Cortex of kidney (tissue), 1 donor: Measurements from ENCODE around the gene JPH4.
"Not testable (repeated sequence)": the region's sequence is repeated elsewhere in the genome, so short reads cannot be mapped to it uniquely, and the experiment has no call there.

ENCODE experiments used
- DNase-seq: peaks from one replicate; lab custom pipeline; 2025; lab: John Stamatoyannopoulos, UW

The JPH4 gene

DNA sequence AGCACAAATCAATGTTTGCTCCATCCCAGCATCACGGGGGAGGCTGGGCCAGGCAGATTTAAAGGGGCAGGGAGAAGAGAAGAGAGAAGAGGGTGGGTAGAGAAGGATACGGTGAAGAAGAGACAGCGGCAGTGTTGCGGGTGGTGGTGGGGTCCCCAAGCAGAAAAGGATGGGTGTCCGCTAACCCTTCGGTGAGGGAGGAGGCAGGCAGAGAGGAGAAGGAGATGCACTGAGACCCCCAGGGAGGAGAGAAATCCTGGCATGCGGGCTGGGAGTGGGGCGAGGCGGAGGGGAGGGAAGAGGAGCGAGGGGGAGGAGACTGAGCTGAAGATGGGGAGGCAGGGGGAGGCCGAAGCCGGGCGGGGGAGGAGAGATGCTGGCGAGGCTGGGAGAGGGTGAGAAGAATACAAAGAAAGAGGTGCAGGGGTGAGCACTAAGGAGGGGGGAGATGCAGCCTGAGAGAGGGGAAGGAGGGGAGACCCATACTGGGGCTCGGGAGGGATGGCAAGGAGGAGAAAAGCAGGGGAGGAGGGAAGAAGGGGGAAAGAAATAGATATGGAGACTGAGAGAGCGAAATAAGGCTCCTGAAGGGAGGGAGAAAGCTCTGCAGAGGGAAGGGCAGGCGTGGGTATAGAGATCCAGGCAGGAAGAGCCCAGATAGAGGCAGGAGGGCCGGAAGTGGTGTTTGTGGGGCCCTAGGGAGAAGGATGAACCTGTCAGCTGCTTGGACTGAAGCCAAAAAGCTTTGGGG, at the start of gene JPH4:
JPH4 (minus strand) TSS at position 231 of the 751 bp plus-strand sequence. CDS start 1,337 bp downstream, outside the sequence.
- DNase-seq = no peak

DNA sequence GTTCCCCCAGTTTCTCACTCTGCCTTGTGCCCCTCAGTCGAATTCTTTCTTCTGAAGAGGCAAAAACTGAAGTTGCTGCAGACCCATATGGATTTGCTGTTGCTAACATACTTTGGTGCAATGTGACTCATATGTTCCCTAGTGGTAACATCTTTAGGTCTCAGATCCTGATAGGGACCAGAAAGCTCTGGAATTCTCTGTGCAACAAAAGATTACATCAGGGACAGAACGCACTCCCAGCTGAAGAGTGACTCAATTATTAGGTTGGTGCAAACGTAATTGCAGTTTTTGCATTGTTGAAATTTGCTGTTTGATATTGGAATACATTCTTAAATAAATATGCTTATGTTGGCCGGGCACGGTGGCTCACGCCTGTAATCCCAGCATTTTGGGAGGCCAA, 49.4 kb upstream of the JPH4 start:
- DNase-seq = no peak

DNA sequence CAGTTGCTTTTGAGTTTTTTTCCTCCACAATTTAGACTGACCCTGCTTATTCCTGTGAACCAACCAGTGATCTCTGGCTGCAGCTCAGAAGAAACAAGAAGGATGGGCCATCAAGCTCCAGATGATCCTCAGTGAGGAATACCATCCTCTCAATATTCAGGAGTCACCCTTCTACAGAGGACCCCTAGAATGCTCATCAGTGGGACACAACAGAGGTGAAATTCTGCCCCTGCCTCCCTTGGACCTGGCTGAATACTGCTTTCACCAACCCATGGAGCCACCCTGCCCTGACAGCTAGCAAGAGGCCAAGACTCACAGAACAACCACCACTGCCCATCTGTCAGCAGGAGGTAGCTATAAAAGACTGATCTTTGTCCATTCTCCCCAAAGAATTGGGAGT, 48.4 kb upstream of the JPH4 start:
- no peak for DNase-seq

DNA sequence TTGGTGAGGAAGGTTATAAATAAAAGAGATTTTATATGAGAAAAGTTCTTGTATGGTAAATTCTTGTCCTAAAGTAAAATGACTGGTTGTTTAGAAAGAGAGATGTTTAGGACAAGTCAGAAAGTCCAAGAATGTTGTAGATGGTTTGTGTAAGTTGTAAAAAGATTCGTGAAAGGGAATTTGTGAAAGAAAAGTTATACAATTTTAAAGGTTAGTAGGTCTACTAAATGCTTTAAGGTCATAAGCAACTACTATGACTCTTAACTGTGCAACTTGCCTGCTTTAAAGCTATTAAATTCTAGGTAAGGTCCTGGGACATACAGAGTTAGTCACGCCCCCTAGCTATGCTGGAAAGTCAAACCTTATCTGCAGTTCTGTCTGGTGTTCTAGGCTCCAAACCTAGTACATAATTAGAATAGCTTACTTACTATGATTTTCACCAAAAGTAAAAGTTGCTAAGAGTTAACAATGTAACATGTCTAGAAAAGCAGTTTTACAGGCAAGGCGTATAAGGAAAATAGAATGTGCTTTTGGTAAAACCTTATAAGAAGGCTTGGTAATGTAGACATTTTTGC, 46.3 kb upstream of the JPH4 start:
- DNase-seq = no peak

DNA sequence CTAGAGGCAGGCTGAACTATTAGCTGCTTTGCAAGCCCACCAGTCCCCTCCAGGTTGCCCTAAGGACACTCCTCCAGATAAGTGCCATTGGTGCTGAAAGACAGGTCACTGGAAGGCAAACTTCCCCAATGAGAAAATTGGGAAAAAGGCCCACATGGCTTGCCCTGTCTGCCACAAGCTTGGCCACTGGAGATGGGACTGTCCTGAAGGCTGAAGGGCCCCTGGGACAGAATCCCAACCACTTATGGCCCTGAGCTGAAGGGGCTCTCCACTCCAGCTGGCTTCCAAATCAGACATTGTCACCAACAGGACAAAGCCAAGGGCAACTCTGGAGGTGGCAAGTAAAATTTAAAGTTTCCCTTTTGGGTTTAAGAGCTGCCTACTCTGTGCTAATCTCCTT, 45.4 kb upstream of the JPH4 start:
- DNase-seq = no peak

DNA sequence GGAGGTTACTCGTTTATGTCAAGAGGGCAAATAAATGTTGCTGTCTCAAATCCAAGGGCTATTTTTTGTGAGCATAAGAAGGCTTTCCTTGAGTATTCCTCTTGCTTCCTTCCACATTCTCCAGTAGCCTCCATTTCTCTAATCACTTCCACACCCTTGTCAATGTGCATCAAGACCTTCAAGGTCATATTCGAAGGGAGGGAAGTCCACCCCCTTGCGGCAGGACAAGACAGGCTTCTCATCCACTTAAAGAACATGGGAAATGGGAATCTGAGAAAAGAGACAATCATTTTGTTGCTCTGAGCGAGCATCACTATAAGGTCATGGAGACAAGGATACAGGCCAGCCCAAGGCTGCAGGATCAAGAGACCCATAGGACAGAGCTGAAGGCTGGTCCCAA, 44.4 kb upstream of the JPH4 start:
- no peak for DNase-seq

DNA sequence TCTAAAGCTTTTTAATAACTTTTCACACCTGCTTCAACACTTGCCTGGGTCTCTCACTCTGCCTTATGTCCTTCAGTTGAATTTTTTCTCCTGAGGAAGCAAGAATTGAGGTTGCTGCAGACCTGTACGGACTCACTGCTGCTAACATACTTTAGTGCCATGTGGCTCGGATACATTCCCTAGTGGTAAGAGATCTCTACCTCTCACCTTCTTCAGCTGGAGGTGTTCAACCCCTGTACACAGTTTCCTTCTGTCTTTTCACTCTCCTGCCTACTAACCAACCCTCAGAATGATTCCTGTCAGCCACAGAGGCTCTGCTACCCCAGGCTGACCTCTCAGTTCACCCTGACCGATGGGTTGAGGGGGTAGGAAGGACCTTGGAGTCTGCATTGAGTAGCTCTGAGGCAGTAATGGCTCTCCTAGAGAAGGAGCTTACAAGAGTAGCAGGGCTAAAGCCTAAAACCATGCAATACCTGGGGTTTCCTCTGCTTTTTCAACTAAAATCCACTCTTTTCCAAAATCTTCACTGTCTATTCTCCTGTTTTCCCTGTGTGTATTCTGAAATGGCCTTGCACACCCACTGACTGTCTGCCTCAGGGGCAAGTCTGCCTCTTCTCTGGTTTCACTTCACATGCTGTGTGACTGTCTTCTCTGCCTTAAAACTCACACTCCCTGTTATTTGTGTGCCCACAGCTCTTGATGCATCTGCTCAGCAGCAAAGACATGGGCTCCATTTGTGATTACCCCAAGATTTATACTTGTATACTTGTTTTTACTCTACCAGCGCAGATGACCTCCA, 43.5 kb upstream of the JPH4 start:
- DNase-seq = no peak

DNA sequence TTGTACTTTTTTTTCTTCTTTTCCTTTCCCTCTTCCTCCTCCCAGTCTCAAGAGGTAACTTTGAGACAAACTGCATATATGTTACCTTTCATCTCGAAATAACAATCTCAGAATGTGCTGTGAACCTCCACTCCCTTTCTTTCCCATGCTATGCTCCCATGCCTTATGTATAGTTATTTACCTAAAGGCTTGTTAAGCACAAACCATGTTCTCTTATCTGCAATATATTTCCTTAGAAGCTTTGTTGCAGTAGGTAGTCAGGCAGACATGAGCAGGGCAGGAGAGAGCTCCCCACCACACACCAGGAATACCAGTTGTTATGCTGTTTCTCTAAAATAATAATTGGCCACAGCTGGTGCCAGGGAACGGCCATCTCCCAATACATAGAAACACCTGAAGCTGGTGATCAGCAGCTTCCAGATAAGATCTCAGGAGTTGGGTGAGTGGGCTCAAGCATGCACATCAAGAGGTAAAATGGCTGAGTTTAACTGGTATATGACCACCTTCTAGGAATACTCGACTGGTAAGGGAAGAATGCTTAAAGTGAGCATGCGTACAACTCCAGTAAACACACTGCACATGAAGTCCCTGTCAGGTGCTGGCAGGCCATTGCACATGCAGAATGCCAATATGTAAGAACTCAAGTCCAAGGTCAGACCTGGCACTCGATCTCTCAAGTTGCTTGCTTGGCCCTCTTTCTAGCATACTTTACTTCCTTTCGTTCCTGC, 42.8 kb upstream of the JPH4 start:
- DNase-seq = no peak

DNA sequence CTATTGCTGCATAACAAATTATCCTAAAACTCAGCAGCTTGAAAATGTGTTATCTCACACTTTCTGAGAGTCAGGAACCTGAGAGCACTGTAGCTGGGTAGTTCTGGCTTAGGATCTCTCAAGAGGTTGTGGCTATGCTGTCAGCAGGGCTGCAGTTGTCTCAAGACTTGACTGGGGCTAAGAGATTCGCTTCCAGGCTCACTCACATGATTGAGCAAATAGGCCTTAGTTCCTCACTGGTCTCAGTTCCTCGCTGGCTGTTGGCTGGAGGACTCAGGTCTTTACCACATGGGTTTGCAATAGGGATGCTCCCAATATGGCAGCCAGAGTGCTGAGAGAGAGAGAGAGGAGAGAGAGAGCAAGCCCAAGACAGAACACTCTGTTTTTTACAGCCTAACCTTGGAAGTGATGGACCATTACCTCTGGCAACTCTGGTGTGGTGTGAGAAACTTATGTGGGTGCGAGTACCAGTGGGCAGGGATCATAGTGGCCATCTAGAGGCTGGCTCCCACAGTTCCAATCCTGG, 41.6 kb upstream of the JPH4 start:
- no peak for DNase-seq

DNA sequence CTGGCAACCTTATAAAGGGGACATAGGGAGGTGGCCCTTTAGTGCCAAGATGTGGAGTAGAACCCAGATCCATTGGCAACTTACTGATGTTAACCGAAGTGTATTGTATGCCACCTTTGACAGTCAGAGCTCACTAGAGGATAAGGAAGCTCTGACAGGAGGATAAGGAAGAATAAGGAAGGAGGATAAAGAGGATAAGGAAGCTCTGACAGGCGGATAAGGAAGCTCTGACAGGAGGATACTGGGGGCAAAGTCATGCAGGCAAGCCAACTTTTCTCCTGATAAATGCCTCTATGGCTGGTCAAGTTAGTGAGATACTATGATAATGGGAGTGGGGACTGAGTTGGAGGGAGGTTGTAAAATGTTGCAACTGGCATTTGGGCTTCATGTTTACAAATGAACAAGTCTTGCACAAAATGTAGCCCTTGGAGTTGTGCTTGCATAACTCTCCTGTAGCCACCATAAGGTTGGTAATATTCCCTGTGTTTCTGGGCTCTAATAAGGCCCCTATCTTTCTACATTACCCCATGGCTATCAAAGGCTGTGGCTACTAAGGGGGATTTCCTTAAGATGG, 39.9 kb upstream of the JPH4 start:
- no peak for DNase-seq

DNA sequence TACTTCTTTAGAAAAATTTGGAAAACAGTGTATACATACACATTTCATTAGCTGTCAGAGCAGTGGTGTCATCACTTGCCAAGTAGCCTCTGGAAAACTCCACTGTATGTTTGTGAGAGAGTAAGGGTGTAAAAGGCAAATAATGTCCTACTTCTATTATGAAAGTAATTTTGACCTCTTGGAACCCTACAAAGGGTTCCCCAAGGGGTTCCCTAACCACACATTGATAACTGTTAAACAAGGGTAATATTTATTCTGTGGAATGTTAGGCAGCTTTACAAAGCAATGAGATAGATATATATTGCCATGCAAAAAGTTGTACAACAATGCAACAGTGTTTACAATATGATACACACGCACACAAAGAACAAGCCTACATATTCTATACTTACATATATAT, 38.9 kb upstream of the JPH4 start:
- DNase-seq = no peak

DNA sequence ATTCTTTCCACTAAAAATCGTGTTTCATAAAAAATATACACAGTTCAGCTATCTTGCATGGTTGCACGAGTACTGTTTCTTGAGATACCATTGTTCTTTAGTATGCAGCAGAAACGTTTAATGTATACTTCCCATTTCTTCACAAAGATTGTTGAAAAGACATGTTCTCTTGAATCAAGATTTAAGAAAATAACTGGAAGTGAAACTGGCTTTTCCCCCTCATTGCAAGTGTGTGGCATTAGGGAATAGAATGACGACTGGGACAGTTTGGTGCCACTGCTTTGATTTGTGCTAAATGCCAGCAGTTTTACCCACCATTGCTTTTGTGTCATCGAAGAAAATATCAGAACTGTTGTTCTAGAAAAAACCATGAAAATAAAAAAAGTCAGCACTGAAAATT, 37.3 kb upstream of the JPH4 start:
- no peak for DNase-seq

DNA sequence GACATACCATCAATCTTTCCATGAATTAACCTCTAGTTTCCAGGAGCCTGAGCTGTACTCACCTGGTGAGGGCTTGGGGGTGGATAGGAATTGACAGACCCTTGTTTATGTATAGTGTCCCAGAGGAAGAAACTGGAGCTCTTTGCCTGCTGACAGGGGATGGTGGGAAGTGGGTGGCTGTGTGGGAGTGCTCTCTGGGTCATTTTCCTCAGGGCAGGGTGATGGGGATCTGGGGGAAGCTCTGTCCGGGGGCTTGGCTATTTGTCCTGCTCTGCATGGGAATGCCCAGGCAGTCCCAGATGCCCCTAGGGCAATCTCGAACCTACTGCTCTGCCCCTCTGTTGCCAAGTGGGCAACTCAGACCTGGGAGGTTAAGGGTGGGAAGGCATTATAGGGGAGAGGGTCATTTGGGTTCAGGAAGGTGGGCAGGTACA, 35.8 kb upstream of the JPH4 start:
- DNase-seq = no peak

DNA sequence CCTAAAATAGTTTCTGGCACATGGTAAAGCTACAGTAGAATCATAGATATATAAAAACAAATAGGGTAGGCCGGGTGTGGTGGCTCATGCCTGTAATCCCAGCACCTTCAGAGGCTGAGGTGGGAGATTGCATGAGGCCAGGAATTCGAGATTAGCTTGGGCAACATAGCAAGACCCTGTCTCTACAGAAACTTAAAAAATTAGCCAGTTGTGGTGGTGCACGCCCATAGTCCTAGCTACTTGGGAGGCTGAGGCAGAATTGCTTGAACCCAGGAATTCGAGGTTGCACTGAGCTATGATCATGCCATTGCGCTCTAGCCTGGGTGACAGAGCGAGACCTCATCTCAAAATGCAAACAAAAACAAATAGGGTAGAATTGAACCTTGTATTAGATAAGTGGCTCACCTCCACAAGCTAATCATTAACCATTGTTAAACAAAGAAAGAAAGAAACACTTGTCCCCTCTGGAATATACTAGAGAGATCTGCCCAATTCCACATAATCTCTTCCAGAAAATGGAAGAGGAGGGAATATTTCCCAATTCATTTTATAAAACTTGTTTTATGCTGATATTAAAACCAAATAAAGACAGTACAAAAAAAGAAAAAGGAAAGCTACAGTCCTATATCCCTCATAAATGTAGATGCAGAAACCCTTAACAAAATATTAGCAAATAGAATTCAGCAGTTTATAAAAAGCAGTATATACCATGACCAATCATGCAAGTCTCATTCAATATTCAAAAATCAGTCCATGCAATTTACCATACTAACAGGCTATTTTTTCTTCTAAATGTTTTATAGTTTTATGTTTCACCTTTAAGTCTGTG, 34.9 kb upstream of the JPH4 start:
- no peak for DNase-seq

DNA sequence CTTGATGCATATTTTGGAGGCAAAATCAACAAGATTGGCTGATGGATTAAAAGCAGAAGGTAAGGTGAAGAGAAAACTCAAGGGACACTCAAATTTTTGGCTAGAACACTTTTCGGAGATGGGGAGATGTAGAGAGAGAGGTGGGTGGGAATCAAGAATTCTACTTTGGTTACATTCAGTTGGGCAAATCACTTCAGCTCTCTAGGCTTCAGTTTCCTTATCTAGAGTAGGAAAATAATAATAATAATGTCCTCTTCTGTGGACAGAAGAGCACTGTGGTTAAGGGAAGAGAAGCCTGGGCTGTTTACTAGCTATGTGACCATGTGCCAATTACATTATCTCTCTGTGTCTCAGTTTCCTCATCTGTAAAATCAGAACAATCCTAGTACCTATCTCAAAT, 34.2 kb upstream of the JPH4 start:
- no peak for DNase-seq

DNA sequence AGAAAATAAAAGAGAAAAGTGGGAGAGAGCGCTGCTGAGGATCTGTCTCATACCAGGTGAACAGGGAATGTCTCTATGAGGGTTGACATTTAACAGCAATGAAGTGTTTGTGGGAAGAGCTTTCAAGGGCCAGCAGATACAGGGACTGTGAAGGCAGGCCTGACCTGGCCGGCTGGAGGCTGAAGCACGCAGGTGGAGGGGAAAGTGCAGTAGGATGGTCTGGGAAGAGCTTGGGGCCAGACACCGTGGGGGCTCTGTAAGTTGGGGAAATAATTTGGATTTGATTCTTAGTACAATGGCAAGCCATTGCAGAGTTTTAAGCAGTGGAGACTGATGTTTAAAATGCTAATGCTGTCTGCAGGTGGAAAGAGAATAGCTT, 33.8 kb upstream of the JPH4 start:
- no peak for DNase-seq

DNA sequence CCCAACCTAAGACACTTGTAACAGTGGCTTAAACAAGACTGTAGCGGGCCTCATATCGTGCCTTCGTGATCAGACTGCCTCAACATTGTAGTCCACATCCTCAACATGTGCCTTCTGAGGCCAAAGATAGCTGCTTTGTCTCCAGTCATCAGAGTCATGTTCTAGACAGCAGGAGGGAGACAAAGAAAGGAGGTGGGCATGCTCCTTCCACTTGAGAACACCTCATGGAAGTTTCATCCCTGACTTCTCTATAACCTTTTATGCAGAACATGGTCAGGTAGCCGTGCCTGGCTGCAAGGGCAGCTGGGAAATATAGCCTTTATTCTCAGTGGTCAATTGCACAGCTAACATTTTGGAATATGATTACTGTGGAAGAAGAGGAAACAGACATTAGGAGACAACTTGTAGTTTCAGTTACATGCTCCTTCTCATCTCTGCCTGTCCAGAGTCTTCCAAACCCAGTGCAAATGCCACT, 32.3 kb upstream of the JPH4 start:
- DNase-seq = no peak

DNA sequence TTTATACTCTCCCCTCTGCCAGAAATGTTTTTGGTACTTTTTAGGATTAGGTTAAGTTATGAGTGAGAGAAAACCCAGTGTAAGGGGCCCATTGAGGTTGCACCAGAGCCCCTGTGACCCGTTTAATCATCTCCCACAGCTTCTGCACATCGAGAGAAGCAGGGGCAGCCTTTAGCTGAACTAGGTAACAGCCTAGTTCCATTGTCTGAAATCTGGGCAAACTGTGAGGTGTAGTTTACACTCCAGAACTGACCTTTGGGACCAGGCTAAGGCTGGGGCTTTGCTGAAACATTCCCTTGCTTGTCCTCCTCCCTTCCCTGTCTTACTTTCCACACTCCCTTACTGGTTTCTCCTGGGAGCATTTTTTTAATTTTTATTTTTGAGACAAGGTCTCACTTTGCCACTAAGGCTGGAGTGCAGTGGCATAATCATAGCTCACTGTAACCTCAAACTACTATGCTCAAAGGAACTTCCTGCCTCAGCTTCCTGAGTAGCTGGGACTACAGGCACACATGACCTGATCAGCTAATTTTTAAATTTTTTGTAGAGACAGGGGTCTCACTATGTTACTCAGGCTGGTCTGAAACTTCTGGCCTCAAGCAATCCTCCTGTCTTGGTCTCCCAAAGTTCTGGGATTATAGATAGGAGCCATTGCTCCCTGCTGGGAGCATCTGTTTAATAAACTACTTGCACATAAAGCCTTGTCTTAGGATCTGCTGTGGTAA, 31.7 kb upstream of the JPH4 start:
- no peak for DNase-seq

DNA sequence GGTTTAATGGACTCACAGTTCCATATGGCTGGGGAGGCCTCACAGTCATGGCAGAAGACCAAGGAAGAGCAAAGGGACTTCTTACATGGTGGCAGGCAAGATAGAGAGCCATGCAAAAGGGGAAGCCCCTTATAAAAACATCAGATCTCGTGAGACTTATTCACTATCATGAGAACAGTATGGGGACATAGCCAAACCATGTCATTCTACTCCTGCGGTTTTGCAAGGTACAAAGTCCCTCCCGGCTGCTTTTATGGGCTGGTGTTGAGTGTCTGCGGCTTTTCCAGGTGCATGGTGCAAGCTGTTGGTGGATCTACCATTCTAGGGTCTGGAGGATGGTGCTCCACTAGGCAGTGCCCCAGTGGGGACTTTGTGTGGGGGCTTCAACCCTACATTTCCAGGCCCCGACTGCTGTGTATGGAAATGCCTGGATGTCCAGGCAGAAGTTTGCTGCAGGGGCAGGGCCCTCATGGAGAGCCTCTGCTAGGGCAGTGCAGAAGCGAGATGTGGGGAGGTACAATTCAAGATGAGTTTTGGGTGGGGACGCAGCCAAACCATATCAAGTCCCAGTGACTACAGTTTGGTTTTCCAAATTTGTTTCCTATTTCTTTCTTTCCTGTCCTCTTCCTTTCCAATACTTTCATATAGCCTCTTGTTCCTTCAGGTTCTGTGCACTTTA, 31.0 kb upstream of the JPH4 start:
- DNase-seq = not testable (repeated sequence)

DNA sequence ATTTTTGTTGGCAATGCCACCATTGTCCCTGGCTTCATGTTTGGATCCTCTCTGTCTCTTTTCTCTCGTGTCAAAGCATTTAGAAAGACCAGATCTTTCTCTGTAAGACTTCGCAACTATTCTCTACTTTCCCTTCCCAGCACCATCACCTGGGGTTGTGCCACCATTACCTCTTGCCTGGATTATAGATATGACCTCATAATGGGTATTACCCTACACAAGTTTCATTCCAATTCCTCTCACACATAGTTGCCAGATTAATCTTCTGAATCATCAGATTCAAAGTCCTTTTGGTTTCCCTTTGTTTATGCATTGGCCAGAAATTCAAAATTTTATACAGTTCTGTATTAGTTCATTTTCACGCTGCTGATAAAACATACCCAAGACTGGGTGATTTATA, 30.4 kb upstream of the JPH4 start:
- no peak for DNase-seq
